Neural cell (in vitro differentiated cells): Measurements from ENCODE around the gene PRDM2. TPM values are rescaled to one million over a fixed set of nuclear protein-coding genes. Genes with fewer than 3 reads are reported as not detected.

Source experiments
- H2AFZ ChIP-seq: fragments of 200-600, 300-800 bp; sonication (generic), shearing (Covaris generic); 2 replicates; pipeline ENCODE4 v1.6.0; 2014; ENCODE audit warnings: low read depth, mild to moderate bottlenecking, antibody characterized with exemption, low read length, moderate library complexity
- H3F3A ChIP-seq: fragments of 200-600 bp; shearing (Covaris generic); 2 replicates; pipeline ENCODE4 v1.6.1; 2016; ENCODE audit warnings: mild to moderate bottlenecking, moderate library complexity, mixed read lengths, antibody characterized with exemption, low read length; ENCODE audit not compliant: insufficient read depth, poor library complexity, severe bottlenecking
- H3K27ac ChIP-seq: fragments of 200-600, 300-800 bp; sonication (generic), shearing (Covaris generic); 2 replicates; pipeline ENCODE4 v1.5.1; 2014; ENCODE audit warnings: mild to moderate bottlenecking, low read length, moderate library complexity
- H3K27me3 ChIP-seq: fragments of 300-800, 200-600 bp; sonication (generic), shearing (Covaris generic); 2 replicates; pipeline ENCODE4 v1.6.0; 2014; ENCODE audit warnings: mild to moderate bottlenecking, low read depth, low read length, moderate library complexity; ENCODE audit not compliant: insufficient read depth
- H3K36me3 ChIP-seq: fragments of 300-800, 200-600 bp; sonication (generic), shearing (Covaris generic); 2 replicates; pipeline ENCODE4 v1.5.1; 2014; ENCODE audit warnings: mild to moderate bottlenecking, antibody characterized with exemption, low read length, moderate library complexity; ENCODE audit not compliant: insufficient read depth
- H3K4me2 ChIP-seq: fragments of 300-800, 200-600 bp; sonication (generic), shearing (Covaris generic); 2 replicates; pipeline ENCODE4 v1.6.0; 2014; ENCODE audit warnings: mild to moderate bottlenecking, low read length
- H3K4me3 ChIP-seq: fragments of 300-800, 200-600 bp; sonication (generic), shearing (Covaris generic); 2 replicates; pipeline ENCODE4 v1.5.1; 2014; ENCODE audit warnings: mild to moderate bottlenecking, low read length, moderate library complexity
- H3K79me2 ChIP-seq: fragments of 200-600 bp; shearing (Covaris generic); replicated peaks from 2 replicates; pipeline ENCODE4 v1.6.0; 2014; ENCODE audit warnings: mild to moderate bottlenecking, low read length, moderate library complexity; ENCODE audit not compliant: insufficient read depth
- H3K9ac ChIP-seq: fragments of 300-800, 200-600 bp; sonication (generic), shearing (Covaris generic); 2 replicates; pipeline ENCODE4 v1.6.1; 2016; ENCODE audit warnings: mild to moderate bottlenecking, low read length, mixed read lengths
- H3K9me2 ChIP-seq: fragments of 200-600 bp; shearing (Covaris generic); 2 replicates; pipeline ENCODE4 v1.6.1; 2016; ENCODE audit warnings: mild to moderate bottlenecking, low read length, mixed read lengths; ENCODE audit not compliant: insufficient read depth
- H3K9me3 ChIP-seq: fragments of 200-600, 300-800 bp; sonication (generic), shearing (Covaris generic); 2 replicates; pipeline ENCODE4 v1.6.1; 2016; ENCODE audit warnings: mild to moderate bottlenecking, mixed run types, low read length, moderate library complexity, mixed read lengths
- H4K20me1 ChIP-seq: fragments of 200-600 bp; shearing (Covaris generic); 2 replicates; pipeline ENCODE4 v1.6.1; 2016; ENCODE audit warnings: mild to moderate bottlenecking, mixed run types; ENCODE audit not compliant: insufficient read depth
- EP300 ChIP-seq: fragments of 450-650 bp; conservative IDR thresholded peaks from 2 replicates; pipeline ENCODE4 v1.6.1; 2014; ENCODE audit warnings: antibody characterized with exemption, mild to moderate bottlenecking, moderate library complexity; ENCODE audit not compliant: poor library complexity, severe bottlenecking
- EZH2 ChIP-seq: fragments of 200-600, 300-800 bp; shearing (Covaris generic), sonication (generic); IDR thresholded peaks from 2 replicates; pipeline ENCODE4 v1.6.1; 2014; ENCODE audit warnings: antibody characterized with exemption, low read length, borderline replicate concordance, mild to moderate bottlenecking; ENCODE audit not compliant: insufficient read depth, poor library complexity, severe bottlenecking
- MXI1 ChIP-seq: fragments of 450-650 bp; conservative IDR thresholded peaks from 2 replicates; pipeline ENCODE4 v1.6.1; 2014; ENCODE audit warnings: antibody characterized with exemption, mild to moderate bottlenecking; ENCODE audit not compliant: poor library complexity, severe bottlenecking
- POLR2AphosphoS5 ChIP-seq: IDR thresholded peaks from 2 replicates; pipeline ENCODE4 v1.6.1; 2012
- RAD21 ChIP-seq: fragments of 450-650 bp; conservative IDR thresholded peaks from 2 replicates; pipeline ENCODE4 v1.6.1; 2014; ENCODE audit warnings: antibody characterized with exemption, mild to moderate bottlenecking, moderate library complexity
- SMC3 ChIP-seq: fragments of 450-650 bp; conservative IDR thresholded peaks from 2 replicates; pipeline ENCODE4 v1.6.1; 2014; ENCODE audit warnings: antibody characterized with exemption, mild to moderate bottlenecking, moderate library complexity; ENCODE audit not compliant: poor library complexity
- TAF1 ChIP-seq: IDR thresholded peaks from 2 replicates; pipeline ENCODE4 v1.6.1; 2012; ENCODE audit warnings: low read depth
- polyA plus RNA-seq: library from polyadenylated mRNA; depleted of rRNA; stranded (reverse); fragments of >200 nt; gene quantifications from 2 replicates; pipeline ENCODE4 v1.2.3, GENCODE V29; 2014
- TF ChIP-seq, protein P1 (sequence below): fragments of 450-650 bp; IDR thresholded peaks from 2 replicates; pipeline ENCODE4 v1.5.1; 2014; ENCODE audit warnings: antibody characterized with exemption, mild to moderate bottlenecking, moderate library complexity; ENCODE audit not compliant: poor library complexity, severe bottlenecking
- TF ChIP-seq, protein P2 (sequence below): IDR thresholded peaks from 2 replicates; pipeline ENCODE4 v1.6.1; 2012; ENCODE audit warnings: borderline replicate concordance

Gene PRDM2
- polyA plus RNA-seq, 1 donor from 2014 or later: 10.7 TPM

DNA sequence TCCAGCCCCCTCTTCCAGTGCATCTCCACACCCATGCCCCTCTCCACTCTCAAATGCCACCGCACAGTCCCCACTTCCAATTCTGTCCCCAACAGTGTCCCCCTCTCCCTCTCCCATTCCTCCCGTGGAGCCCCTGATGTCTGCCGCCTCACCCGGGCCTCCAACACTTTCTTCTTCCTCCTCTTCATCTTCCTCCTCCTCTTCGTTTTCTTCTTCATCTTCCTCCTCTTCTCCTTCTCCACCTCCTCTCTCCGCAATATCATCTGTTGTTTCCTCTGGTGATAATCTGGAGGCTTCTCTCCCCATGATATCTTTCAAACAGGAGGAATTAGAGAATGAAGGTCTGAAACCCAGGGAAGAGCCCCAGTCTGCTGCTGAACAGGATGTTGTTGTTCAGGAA lies 80.8 kb downstream of the PRDM2 start:
- no peak for TF ChIP-seq POLR2AphosphoS5
- no peak for TF ChIP-seq MXI1
- TF ChIP-seq EP300: no peak
- TF ChIP-seq RAD21: no peak
- TF ChIP-seq EZH2: no peak
- no peak for TF ChIP-seq SMC3
- TF ChIP-seq TAF1: no peak
- TF ChIP-seq, protein P1, sequence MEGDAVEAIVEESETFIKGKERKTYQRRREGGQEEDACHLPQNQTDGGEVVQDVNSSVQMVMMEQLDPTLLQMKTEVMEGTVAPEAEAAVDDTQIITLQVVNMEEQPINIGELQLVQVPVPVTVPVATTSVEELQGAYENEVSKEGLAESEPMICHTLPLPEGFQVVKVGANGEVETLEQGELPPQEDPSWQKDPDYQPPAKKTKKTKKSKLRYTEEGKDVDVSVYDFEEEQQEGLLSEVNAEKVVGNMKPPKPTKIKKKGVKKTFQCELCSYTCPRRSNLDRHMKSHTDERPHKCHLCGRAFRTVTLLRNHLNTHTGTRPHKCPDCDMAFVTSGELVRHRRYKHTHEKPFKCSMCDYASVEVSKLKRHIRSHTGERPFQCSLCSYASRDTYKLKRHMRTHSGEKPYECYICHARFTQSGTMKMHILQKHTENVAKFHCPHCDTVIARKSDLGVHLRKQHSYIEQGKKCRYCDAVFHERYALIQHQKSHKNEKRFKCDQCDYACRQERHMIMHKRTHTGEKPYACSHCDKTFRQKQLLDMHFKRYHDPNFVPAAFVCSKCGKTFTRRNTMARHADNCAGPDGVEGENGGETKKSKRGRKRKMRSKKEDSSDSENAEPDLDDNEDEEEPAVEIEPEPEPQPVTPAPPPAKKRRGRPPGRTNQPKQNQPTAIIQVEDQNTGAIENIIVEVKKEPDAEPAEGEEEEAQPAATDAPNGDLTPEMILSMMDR: no peak
- TF ChIP-seq, protein P2, sequence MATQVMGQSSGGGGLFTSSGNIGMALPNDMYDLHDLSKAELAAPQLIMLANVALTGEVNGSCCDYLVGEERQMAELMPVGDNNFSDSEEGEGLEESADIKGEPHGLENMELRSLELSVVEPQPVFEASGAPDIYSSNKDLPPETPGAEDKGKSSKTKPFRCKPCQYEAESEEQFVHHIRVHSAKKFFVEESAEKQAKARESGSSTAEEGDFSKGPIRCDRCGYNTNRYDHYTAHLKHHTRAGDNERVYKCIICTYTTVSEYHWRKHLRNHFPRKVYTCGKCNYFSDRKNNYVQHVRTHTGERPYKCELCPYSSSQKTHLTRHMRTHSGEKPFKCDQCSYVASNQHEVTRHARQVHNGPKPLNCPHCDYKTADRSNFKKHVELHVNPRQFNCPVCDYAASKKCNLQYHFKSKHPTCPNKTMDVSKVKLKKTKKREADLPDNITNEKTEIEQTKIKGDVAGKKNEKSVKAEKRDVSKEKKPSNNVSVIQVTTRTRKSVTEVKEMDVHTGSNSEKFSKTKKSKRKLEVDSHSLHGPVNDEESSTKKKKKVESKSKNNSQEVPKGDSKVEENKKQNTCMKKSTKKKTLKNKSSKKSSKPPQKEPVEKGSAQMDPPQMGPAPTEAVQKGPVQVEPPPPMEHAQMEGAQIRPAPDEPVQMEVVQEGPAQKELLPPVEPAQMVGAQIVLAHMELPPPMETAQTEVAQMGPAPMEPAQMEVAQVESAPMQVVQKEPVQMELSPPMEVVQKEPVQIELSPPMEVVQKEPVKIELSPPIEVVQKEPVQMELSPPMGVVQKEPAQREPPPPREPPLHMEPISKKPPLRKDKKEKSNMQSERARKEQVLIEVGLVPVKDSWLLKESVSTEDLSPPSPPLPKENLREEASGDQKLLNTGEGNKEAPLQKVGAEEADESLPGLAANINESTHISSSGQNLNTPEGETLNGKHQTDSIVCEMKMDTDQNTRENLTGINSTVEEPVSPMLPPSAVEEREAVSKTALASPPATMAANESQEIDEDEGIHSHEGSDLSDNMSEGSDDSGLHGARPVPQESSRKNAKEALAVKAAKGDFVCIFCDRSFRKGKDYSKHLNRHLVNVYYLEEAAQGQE: no peak
- Histone ChIP-seq H3K4me2 (no peak overlapping the region), H3K27me3 (no peaks in the 10 kb centered on the region), H3K27ac (no peak overlapping the region), H4K20me1 (no peaks in the 10 kb centered on the region), H2AFZ (no peak overlapping the region), H3K9ac (no peak overlapping the region), H3K36me3 (no peaks in the 10 kb centered on the region), H3K4me3 (no peak overlapping the region), H3F3A (no peaks in the 10 kb centered on the region), H3K9me3 (no peaks in the 10 kb centered on the region), H3K79me2 (no peaks in the 10 kb centered on the region), H3K9me2 (no peaks in the 10 kb centered on the region)

DNA sequence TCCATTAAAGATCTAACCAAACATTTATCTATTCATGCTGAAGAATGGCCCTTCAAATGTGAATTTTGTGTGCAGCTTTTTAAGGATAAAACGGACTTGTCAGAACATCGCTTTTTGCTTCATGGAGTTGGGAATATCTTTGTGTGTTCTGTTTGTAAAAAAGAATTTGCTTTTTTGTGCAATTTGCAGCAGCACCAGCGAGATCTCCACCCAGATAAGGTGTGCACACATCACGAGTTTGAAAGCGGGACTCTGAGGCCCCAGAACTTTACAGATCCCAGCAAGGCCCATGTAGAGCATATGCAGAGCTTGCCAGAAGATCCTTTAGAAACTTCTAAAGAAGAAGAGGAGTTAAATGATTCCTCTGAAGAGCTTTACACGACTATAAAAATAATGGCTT lies 81.2 kb downstream of the PRDM2 start:
- TF ChIP-seq, protein P1: no peak
- no peak for TF ChIP-seq POLR2AphosphoS5
- Histone ChIP-seq H3K79me2 (peaks cover 3% of the 10 kb centered on the region), H4K20me1 (no peaks in the 10 kb centered on the region), H3F3A (no peaks in the 10 kb centered on the region), H3K9me2 (no peaks in the 10 kb centered on the region), H2AFZ (no peak overlapping the region), H3K9ac (no peak overlapping the region), H3K27ac (no peak overlapping the region), H3K27me3 (no peaks in the 10 kb centered on the region), H3K4me3 (no peak overlapping the region), H3K9me3 (no peaks in the 10 kb centered on the region), H3K4me2 (no peak overlapping the region), H3K36me3 (peaks cover 1% of the 10 kb centered on the region)
